K562 (cell line): Measurements from ENCODE around the gene ELP5. TPM values are rescaled to one million over a fixed set of nuclear protein-coding genes. Genes with fewer than 3 reads are reported as not detected.

ENCODE experiments used
- CEBPB ChIP-seq: fragments of 450-650 bp; IDR thresholded peaks from 2 replicates; pipeline ENCODE4 v1.6.1; 2016; ENCODE audit warnings: missing genetic modification characterization, missing compliant biosample characterization
- E2F6 ChIP-seq, 2 experiments: IDR thresholded peaks; 2 replicates each; pipeline ENCODE4 v1.6.1; 2011; ENCODE audit warnings: borderline replicate concordance in 1 of 2, control low read depth in 1 of 2, low read depth in 1 of 2, low read length in 1 of 2, mild to moderate bottlenecking in 1 of 2, mixed read lengths in 1 of 2, moderate library complexity in 1 of 2; ENCODE audit not compliant: insufficient read depth in 1 of 2, insufficient read length in 1 of 2, poor library complexity in 1 of 2, severe bottlenecking in 1 of 2; ENCODE audit errors: extremely low read depth in 1 of 2
- ESRRA ChIP-seq: fragments of 450-650 bp; IDR thresholded peaks from 2 replicates; pipeline ENCODE4 v1.6.1; 2014; ENCODE audit warnings: low read depth, mild to moderate bottlenecking, moderate library complexity, borderline replicate concordance
- MAFG ChIP-seq: fragments of 450-650 bp; conservative IDR thresholded peaks from 2 replicates; pipeline ENCODE4 v1.6.1; 2016; ENCODE audit warnings: missing genetic modification characterization, missing compliant biosample characterization
- MLLT1 ChIP-seq, 2 experiments: fragments of 450-650 bp; IDR thresholded peaks; 2 replicates each; pipeline ENCODE4 v1.6.1; 2016
- PHF21A ChIP-seq: fragments of 450-650 bp; IDR thresholded peaks from 2 replicates; pipeline ENCODE4 v1.6.1; 2017; ENCODE audit warnings: low read depth, borderline replicate concordance
- TAF7 ChIP-seq: fragments of 450-650 bp; IDR thresholded peaks from 2 replicates; pipeline ENCODE4 v1.6.1; 2016; ENCODE audit warnings: missing genetic modification characterization, missing compliant biosample characterization
- TEAD4 ChIP-seq, 2 experiments: sonication (generic) in 1 of 2; formaldehyde crosslinking in 1 of 2; IDR thresholded peaks; 2 replicates each; pipeline versions ENCODE4 v1.6.1 to v1.8.0; 2012 to 2022; ENCODE audit warnings: borderline replicate concordance in 1 of 2, inconsistent platforms in 1 of 2, low read length in 1 of 2, mild to moderate bottlenecking in 1 of 2, missing genetic modification reagents in 1 of 2
- WHSC1 ChIP-seq: IDR thresholded peaks from one replicate; pipeline ENCODE4 v1.6.1; 2012; ENCODE audit warnings: low read length, control low read depth, inconsistent platforms
- ZBTB40 ChIP-seq, 2 experiments: fragments of 450-650 bp in 1 of 2; sonication (generic) in 1 of 2; formaldehyde crosslinking in 1 of 2; IDR thresholded peaks; 2 replicates each; pipeline versions ENCODE4 v1.7.1 to v1.9.0; 2016 to 2022; ENCODE audit warnings: inconsistent platforms in 1 of 2, mild to moderate bottlenecking in 1 of 2, missing genetic modification reagents in 1 of 2
- ZBTB9 ChIP-seq: fragments of 450-650 bp; formaldehyde crosslinking; IDR thresholded peaks from 2 replicates; pipeline ENCODE4 v1.4.0; 2020; ENCODE audit warnings: mild to moderate bottlenecking, moderate library complexity
- polyA plus RNA-seq, 8 experiments: library from polyadenylated mRNA; depleted of rRNA in 4 of 8; stranded (reverse) in 5 of 8; unstranded in 3 of 8; fragments of >200 nt; fragmentation: Nextera tagmentation in 2 of 8; fragmentation: Illumina TruSeq in 1 of 8; extraction: Ambion mirVana in 2 of 8; extraction: Trizol in 1 of 8; gene quantifications; 2 replicates each; pipeline versions ENCODE4 v1.2.1 to v1.2.3, GENCODE V29; 2011 to 2014; ENCODE audit warnings: inconsistent platforms in 1 of 8, missing spikeins in 1 of 8
- total RNA-seq, 7 experiments: library from RNA; depleted of rRNA in 6 of 7; stranded (reverse); fragments of >200 nt in 6 of 7; fragmentation: Illumina TruSeq in 2 of 7; extraction: Trizol in 2 of 7; gene quantifications; 2 replicates each; pipeline versions ENCODE4 v1.2.1 to v1.2.3, GENCODE V29; 2011 to 2021; ENCODE audit warnings: low replicate concordance in 1 of 7
- TF ChIP-seq, protein P1 (sequence below): sonication (generic); formaldehyde crosslinking; IDR thresholded peaks from 2 replicates; pipeline ENCODE4 v1.8.1; 2022; ENCODE audit warnings: missing genetic modification reagents

The ELP5 gene
- total and polyA plus RNA-seq, 9 of the 15 experiments (the other 6 are each of a cell fraction or from before 2014, with no cell fraction given), result 25.7 to 77.9 (median 52.9) TPM

DNA sequence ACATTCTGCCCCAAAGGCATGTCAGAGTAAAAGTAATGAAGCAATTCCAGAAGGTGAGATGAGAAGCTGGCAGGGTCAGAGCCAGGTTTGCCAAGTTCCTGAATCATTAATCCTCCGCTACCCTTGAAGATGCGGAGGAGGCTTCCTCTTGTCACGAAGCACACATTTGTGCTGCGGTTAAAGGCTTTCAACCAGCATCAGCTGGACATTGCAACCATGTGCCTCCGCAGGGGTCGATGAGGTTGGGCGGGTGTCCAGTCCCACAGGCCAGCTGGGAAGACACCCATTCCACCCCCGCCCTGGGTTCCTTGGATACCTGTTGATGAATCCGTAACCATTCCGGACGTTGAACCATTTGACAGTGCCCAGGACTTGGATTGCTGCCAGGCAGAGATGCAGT lies 41.1 kb downstream of the ELP5 start (continued):
- TF ChIP-seq E2F6 (IDR thresholded peaks at IDR 0.05; ENCODE audit: borderline replicate concordance in 1 of 2, extremely low read depth in 1 of 2, insufficient read depth in 1 of 2, insufficient read length in 1 of 2, low read depth in 1 of 2, low read length in 1 of 2, poor library complexity in 1 of 2, severe bottlenecking in 1 of 2) (peak in 1 of 2 experiments; percentile 47), ZBTB40 (IDR thresholded peaks at IDR 0.05) (no peak), ZBTB40 (CRISPR knock-in tag; IDR thresholded peaks at IDR 0.05) (no peak), MAFG (tag) (no peak), CEBPB (no peak), WHSC1 (no peak), ESRRA (peak; percentile 31; the same call in 1 of the 2 replicates), TEAD4 (IDR thresholded peaks at IDR 0.05; ENCODE audit: low read length) (peak; percentile 60), TEAD4 (CRISPR knock-in tag; IDR thresholded peaks at IDR 0.05; ENCODE audit: borderline replicate concordance) (no peak), TAF7 (tag) (no peak), MLLT1 (IDR thresholded peaks at IDR 0.05) (0 out of 4 replicates have a peak, but pooled peaks of 1 of the 2 experiments have one; percentile 15), PHF21A (no peak), ZBTB9 (CRISPR knock-in tag) (no peak)
- TF ChIP-seq, protein P1, sequence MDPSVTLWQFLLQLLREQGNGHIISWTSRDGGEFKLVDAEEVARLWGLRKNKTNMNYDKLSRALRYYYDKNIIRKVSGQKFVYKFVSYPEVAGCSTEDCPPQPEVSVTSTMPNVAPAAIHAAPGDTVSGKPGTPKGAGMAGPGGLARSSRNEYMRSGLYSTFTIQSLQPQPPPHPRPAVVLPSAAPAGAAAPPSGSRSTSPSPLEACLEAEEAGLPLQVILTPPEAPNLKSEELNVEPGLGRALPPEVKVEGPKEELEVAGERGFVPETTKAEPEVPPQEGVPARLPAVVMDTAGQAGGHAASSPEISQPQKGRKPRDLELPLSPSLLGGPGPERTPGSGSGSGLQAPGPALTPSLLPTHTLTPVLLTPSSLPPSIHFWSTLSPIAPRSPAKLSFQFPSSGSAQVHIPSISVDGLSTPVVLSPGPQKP (CRISPR knock-in tag), result no peak
